Activated T-cell treated with anti-CD3 and anti-CD28 coated beads for 4 hours (primary cell): Measurements from ENCODE around the gene BBC3.
"Not testable (repeated sequence)": the region's sequence is repeated elsewhere in the genome, so short reads cannot be mapped to it uniquely, and the experiment has no call there.

Experiments
- DNase-seq: peaks from one replicate; pipeline ENCODE4 v3.0.0-alpha.2; 2020

The BBC3 gene

GRCh38 chr19:47257411-47258169 is 26.6 kb upstream of the BBC3 start:
- DNase-seq = no peak

GRCh38 chr19:47256693-47257410 is 25.9 kb upstream of the BBC3 start:
- DNase-seq = peak; percentile 100

- DNase-seq = no peak
Measured at GRCh38 chr19:47255879-47256692, 25.1 kb upstream of the BBC3 start, which contains the start of gene CCDC9. Gene CCDC9 (plus strand): TSS chr19:47256525. CDS start chr19:47258401, 1,876 bp downstream.

GRCh38 chr19:47253970-47254369 is 23.0 kb upstream of the BBC3 start:
- no peak for DNase-seq

- no peak for DNase-seq
Measured at GRCh38 chr19:47253467-47253881, 22.5 kb upstream of the BBC3 start.

GRCh38 chr19:47253016-47253415 is 22.0 kb upstream of the BBC3 start:
- DNase-seq = not testable (repeated sequence)

- peak; percentile 77 for DNase-seq
Measured at GRCh38 chr19:47247308-47247990, 16.4 kb upstream of the BBC3 start.

- peak; percentile 85 for DNase-seq
Measured at GRCh38 chr19:47243776-47244547, 13.0 kb upstream of the BBC3 start.

- DNase-seq = no peak
Measured at GRCh38 chr19:47243364-47243775, 12.4 kb upstream of the BBC3 start.

- DNase-seq = no peak
Measured at GRCh38 chr19:47241919-47242577, 11.0 kb upstream of the BBC3 start.

GRCh38 chr19:47240996-47241918 is 10.3 kb upstream of the BBC3 start:
- DNase-seq = peak; percentile 91

GRCh38 chr19:47240556-47240955 is 9.6 kb upstream of the BBC3 start:
- no peak for DNase-seq

- DNase-seq = no peak
Measured at GRCh38 chr19:47239610-47240296, 8.8 kb upstream of the BBC3 start.

- no peak for DNase-seq
Measured at GRCh38 chr19:47239152-47239551, 8.2 kb upstream of the BBC3 start.

- no peak for DNase-seq
Measured at GRCh38 chr19:47236072-47236675, 5.2 kb upstream of the BBC3 start.

GRCh38 chr19:47232422-47233211 is 1.6 kb upstream of the BBC3 start:
- DNase-seq = no peak

- peak; percentile 91 for DNase-seq
Measured at GRCh38 chr19:47231215-47232054, 436 bp upstream of the BBC3 start.
